ENCODE results near the gene IMMP2L. TPM values are rescaled to one million over a fixed set of nuclear protein-coding genes. Genes with fewer than 3 reads are reported as not detected.

IMMP2L gene
- polyA plus RNA-seq, 1 donor from 2014 or later: 23.2 TPM

GRCh38 chr7:110888641-110889040 lies 673.7 kb downstream of the IMMP2L start:
- H3K27ac Mint-ChIP-seq: no peak overlapping the region
- no peaks in the 10 kb centered on the region for H3K27me3 Mint-ChIP-seq
- H3K36me3 Mint-ChIP-seq: no peaks in the 10 kb centered on the region
- no peak overlapping the region for H3K4me3 Mint-ChIP-seq
- H3K4me1 Mint-ChIP-seq: no peaks in the 10 kb centered on the region
- H3K9me3 Mint-ChIP-seq: no peaks in the 10 kb centered on the region

- Mint-ChIP-seq H3K4me3 (no peak overlapping the region), H3K27me3 (no peaks in the 10 kb centered on the region), H3K27ac (no peak overlapping the region), H3K9me3 (no peaks in the 10 kb centered on the region), H3K36me3 (peaks cover 2% of the 10 kb centered on the region), H3K4me1 (no peaks in the 10 kb centered on the region)
Measured at GRCh38 chr7:110885474-110885873, 676.8 kb downstream of the IMMP2L start.

- peaks cover 4% of the 10 kb centered on the region for H3K36me3 Mint-ChIP-seq
- no peaks in the 10 kb centered on the region for H3K27me3 Mint-ChIP-seq
- H3K4me3 Mint-ChIP-seq: no peak overlapping the region
- H3K27ac Mint-ChIP-seq: no peak overlapping the region
- H3K9me3 Mint-ChIP-seq: no peaks in the 10 kb centered on the region
- no peaks in the 10 kb centered on the region for H3K4me1 Mint-ChIP-seq
Measured at GRCh38 chr7:110881721-110882120, 680.6 kb downstream of the IMMP2L start.

GRCh38 chr7:110880971-110881370 lies 681.3 kb downstream of the IMMP2L start:
- no peaks in the 10 kb centered on the region for H3K4me1 Mint-ChIP-seq
- H3K9me3 Mint-ChIP-seq: no peaks in the 10 kb centered on the region
- H3K27me3 Mint-ChIP-seq: no peaks in the 10 kb centered on the region
- no peak overlapping the region for H3K4me3 Mint-ChIP-seq
- peaks cover 4% of the 10 kb centered on the region for H3K36me3 Mint-ChIP-seq
- no peak overlapping the region for H3K27ac Mint-ChIP-seq

- H3K27me3 Mint-ChIP-seq: no peaks in the 10 kb centered on the region
- no peak overlapping the region for H3K4me3 Mint-ChIP-seq
- H3K9me3 Mint-ChIP-seq: no peaks in the 10 kb centered on the region
- no peak overlapping the region for H3K27ac Mint-ChIP-seq
- peaks cover 4% of the 10 kb centered on the region for H3K36me3 Mint-ChIP-seq
- H3K4me1 Mint-ChIP-seq: no peaks in the 10 kb centered on the region
Measured at GRCh38 chr7:110877016-110877415, 685.3 kb downstream of the IMMP2L start.

- Mint-ChIP-seq H3K4me1 (no peaks in the 10 kb centered on the region), H3K27ac (no peak overlapping the region), H3K27me3 (no peaks in the 10 kb centered on the region), H3K9me3 (no peaks in the 10 kb centered on the region), H3K4me3 (no peak overlapping the region), H3K36me3 (peaks cover 2% of the 10 kb centered on the region)
Measured at GRCh38 chr7:110875346-110875745, 686.9 kb downstream of the IMMP2L start.

GRCh38 chr7:110871856-110872255 lies 690.4 kb downstream of the IMMP2L start:
- no peaks in the 10 kb centered on the region for H3K27me3 Mint-ChIP-seq
- H3K4me1 Mint-ChIP-seq: no peaks in the 10 kb centered on the region
- peaks cover 3% of the 10 kb centered on the region for H3K36me3 Mint-ChIP-seq

GRCh38 chr7:110870926-110871325 lies 691.4 kb downstream of the IMMP2L start:
- H3K36me3 Mint-ChIP-seq: peaks cover 3% of the 10 kb centered on the region
- no peaks in the 10 kb centered on the region for H3K4me1 Mint-ChIP-seq
- H3K27ac Mint-ChIP-seq: no peak overlapping the region
- no peaks in the 10 kb centered on the region for H3K27me3 Mint-ChIP-seq
- H3K4me3 Mint-ChIP-seq: no peak overlapping the region
- no peaks in the 10 kb centered on the region for H3K9me3 Mint-ChIP-seq

More at GRCh38 chr7:110871856-110872255, 690.4 kb downstream of the IMMP2L start:
- Mint-ChIP-seq H3K9me3 (no peaks in the 10 kb centered on the region), H3K27ac (no peak overlapping the region), H3K4me3 (no peak overlapping the region)

GRCh38 chr7:110868458-110868857 lies 693.8 kb downstream of the IMMP2L start:
- Mint-ChIP-seq H3K36me3 (peaks cover 7% of the 10 kb centered on the region), H3K9me3 (no peaks in the 10 kb centered on the region), H3K4me1 (no peaks in the 10 kb centered on the region), H3K4me3 (no peak overlapping the region), H3K27me3 (no peaks in the 10 kb centered on the region), H3K27ac (no peak overlapping the region)

- Mint-ChIP-seq H3K9me3 (no peaks in the 10 kb centered on the region), H3K4me3 (no peak overlapping the region), H3K27ac (no peak overlapping the region), H3K36me3 (peaks cover 7% of the 10 kb centered on the region), H3K4me1 (no peaks in the 10 kb centered on the region), H3K27me3 (no peaks in the 10 kb centered on the region)
Measured at GRCh38 chr7:110867771-110868170, 694.5 kb downstream of the IMMP2L start.

GRCh38 chr7:110863258-110863657 lies 699.0 kb downstream of the IMMP2L start:
- Mint-ChIP-seq H3K4me3 (no peak overlapping the region), H3K36me3 (peaks cover 7% of the 10 kb centered on the region), H3K9me3 (no peaks in the 10 kb centered on the region), H3K27me3 (no peaks in the 10 kb centered on the region), H3K27ac (no peak overlapping the region), H3K4me1 (no peaks in the 10 kb centered on the region)

GRCh38 chr7:110861163-110861562 lies 701.1 kb downstream of the IMMP2L start:
- Mint-ChIP-seq H3K36me3 (peaks cover 3% of the 10 kb centered on the region), H3K4me3 (no peak overlapping the region), H3K27ac (no peak overlapping the region), H3K9me3 (no peaks in the 10 kb centered on the region), H3K27me3 (no peaks in the 10 kb centered on the region), H3K4me1 (no peaks in the 10 kb centered on the region)

- Mint-ChIP-seq H3K27me3 (no peaks in the 10 kb centered on the region), H3K36me3 (no peaks in the 10 kb centered on the region), H3K4me1 (no peaks in the 10 kb centered on the region), H3K9me3 (no peaks in the 10 kb centered on the region), H3K4me3 (no peak overlapping the region), H3K27ac (no peak overlapping the region)
Measured at GRCh38 chr7:110857106-110857505, 705.2 kb downstream of the IMMP2L start.

- Mint-ChIP-seq H3K27me3 (no peaks in the 10 kb centered on the region), H3K4me3 (no peak overlapping the region), H3K4me1 (no peaks in the 10 kb centered on the region), H3K36me3 (no peaks in the 10 kb centered on the region), H3K9me3 (no peaks in the 10 kb centered on the region), H3K27ac (no peak overlapping the region)
Measured at GRCh38 chr7:110856704-110857103, 705.6 kb downstream of the IMMP2L start.

GRCh38 chr7:110854651-110855050 lies 707.6 kb downstream of the IMMP2L start:
- Mint-ChIP-seq H3K9me3 (no peaks in the 10 kb centered on the region), H3K36me3 (no peaks in the 10 kb centered on the region), H3K27me3 (no peaks in the 10 kb centered on the region), H3K4me1 (no peaks in the 10 kb centered on the region), H3K27ac (no peak overlapping the region), H3K4me3 (no peak overlapping the region)

GRCh38 chr7:110854166-110854565 lies 708.1 kb downstream of the IMMP2L start:
- Mint-ChIP-seq H3K27me3 (no peaks in the 10 kb centered on the region), H3K4me3 (no peak overlapping the region), H3K36me3 (no peaks in the 10 kb centered on the region), H3K9me3 (no peaks in the 10 kb centered on the region), H3K27ac (no peak overlapping the region), H3K4me1 (no peaks in the 10 kb centered on the region)

- H3K9me3 Mint-ChIP-seq: no peaks in the 10 kb centered on the region
- H3K36me3 Mint-ChIP-seq: no peaks in the 10 kb centered on the region
- no peaks in the 10 kb centered on the region for H3K4me1 Mint-ChIP-seq
- no peak overlapping the region for H3K27ac Mint-ChIP-seq
- no peaks in the 10 kb centered on the region for H3K27me3 Mint-ChIP-seq
- H3K4me3 Mint-ChIP-seq: no peak overlapping the region
Measured at GRCh38 chr7:110853263-110853662, 709.0 kb downstream of the IMMP2L start.
